ENCODE measurements around the gene CPNE4. TPM values are rescaled to one million over a fixed set of nuclear protein-coding genes. Genes with fewer than 3 reads are reported as not detected.

The CPNE4 gene
- total RNA-seq, 1 donor from 2014 or later: not detected

DNA sequence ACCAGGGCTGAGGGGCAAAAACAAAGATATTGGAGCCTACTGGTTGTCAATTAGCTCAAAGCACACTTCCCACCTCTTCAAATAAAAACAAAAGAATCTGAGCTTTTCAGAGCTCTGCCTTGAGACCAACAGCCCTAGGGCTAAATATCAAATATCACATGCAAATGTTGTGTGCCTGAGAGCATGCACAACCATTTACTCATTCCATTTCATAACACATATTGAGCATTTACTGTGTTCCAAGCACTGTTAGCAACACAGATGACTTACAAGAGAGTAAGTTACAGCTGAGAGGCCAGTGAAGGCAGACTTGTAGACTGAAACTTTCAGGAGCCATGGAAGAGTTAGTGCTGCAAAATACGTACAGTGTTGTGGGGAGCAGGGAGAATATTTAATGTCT, 222.4 kb downstream of the CPNE4 start:
- no peak for DNase-seq (ENCODE audit: low spot score)
- Mint-ChIP-seq H3K27ac (ENCODE audit: unreplicated experiment) (no peak overlapping the region), H3K27me3 (ENCODE audit: low read depth) (peaks cover 24% of the 10 kb centered on the region), H3K36me3 (ENCODE audit: low read depth) (no peaks in the 10 kb centered on the region), H3K9me3 (ENCODE audit: low read depth) (no peaks in the 10 kb centered on the region), H3K4me1 (ENCODE audit: low read depth) (no peaks in the 10 kb centered on the region), H3K4me3 (ENCODE audit: unreplicated experiment) (no peak overlapping the region)
- no peak for TF ChIP-seq CTCF (IDR thresholded peaks at IDR 0.05)

DNA sequence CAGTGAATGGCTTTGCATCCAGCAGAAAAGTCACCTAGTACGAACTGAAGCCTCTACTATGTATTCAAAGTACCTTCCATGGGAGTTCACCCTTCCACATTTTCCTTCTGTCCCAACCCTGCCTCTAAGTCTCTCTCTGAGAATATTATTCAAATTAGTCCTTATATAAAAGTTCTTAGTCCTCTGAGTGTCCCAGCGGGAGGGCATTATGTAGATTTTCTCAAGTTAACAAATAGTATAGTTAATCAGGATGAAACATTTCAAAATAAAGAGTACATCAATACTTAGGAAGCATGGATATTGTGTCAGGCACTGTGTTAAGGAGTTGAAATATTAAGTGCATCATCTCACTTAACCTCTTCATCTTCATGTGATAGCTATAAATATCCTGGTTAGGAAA, 223.3 kb downstream of the CPNE4 start:
- H3K4me1 Mint-ChIP-seq (ENCODE audit: low read depth): no peaks in the 10 kb centered on the region
- H3K27me3 Mint-ChIP-seq (ENCODE audit: low read depth): peaks cover 24% of the 10 kb centered on the region
- H3K4me3 Mint-ChIP-seq (ENCODE audit: unreplicated experiment): no peak overlapping the region
- H3K9me3 Mint-ChIP-seq (ENCODE audit: low read depth): no peaks in the 10 kb centered on the region
- DNase-seq (ENCODE audit: low spot score): no peak
- no peaks in the 10 kb centered on the region for H3K36me3 Mint-ChIP-seq (ENCODE audit: low read depth)
- H3K27ac Mint-ChIP-seq (ENCODE audit: unreplicated experiment): no peak overlapping the region
- no peak for TF ChIP-seq CTCF (IDR thresholded peaks at IDR 0.05)

- Mint-ChIP-seq H3K27me3 (ENCODE audit: low read depth) (peaks cover 26% of the 10 kb centered on the region), H3K4me3 (ENCODE audit: unreplicated experiment) (no peak overlapping the region), H3K27ac (ENCODE audit: unreplicated experiment) (no peak overlapping the region), H3K4me1 (ENCODE audit: low read depth) (no peaks in the 10 kb centered on the region), H3K9me3 (ENCODE audit: low read depth) (no peaks in the 10 kb centered on the region), H3K36me3 (ENCODE audit: low read depth) (no peaks in the 10 kb centered on the region)
- TF ChIP-seq CTCF (IDR thresholded peaks at IDR 0.05): no peak
- DNase-seq (ENCODE audit: low spot score): no peak
These were observed 227.0 kb downstream of the CPNE4 start for GRCh38 chr3:131807822-131808221.

GRCh38 chr3:131806736-131807135, 228.1 kb downstream of the CPNE4 start:
- Mint-ChIP-seq H3K36me3 (ENCODE audit: low read depth) (no peaks in the 10 kb centered on the region), H3K4me3 (ENCODE audit: unreplicated experiment) (no peak overlapping the region), H3K27me3 (ENCODE audit: low read depth) (peaks cover 26% of the 10 kb centered on the region), H3K4me1 (ENCODE audit: low read depth) (no peaks in the 10 kb centered on the region), H3K9me3 (ENCODE audit: low read depth) (no peaks in the 10 kb centered on the region), H3K27ac (ENCODE audit: unreplicated experiment) (no peak overlapping the region)
- no peak for TF ChIP-seq CTCF (IDR thresholded peaks at IDR 0.05)
- no peak for DNase-seq (ENCODE audit: low spot score)

DNA sequence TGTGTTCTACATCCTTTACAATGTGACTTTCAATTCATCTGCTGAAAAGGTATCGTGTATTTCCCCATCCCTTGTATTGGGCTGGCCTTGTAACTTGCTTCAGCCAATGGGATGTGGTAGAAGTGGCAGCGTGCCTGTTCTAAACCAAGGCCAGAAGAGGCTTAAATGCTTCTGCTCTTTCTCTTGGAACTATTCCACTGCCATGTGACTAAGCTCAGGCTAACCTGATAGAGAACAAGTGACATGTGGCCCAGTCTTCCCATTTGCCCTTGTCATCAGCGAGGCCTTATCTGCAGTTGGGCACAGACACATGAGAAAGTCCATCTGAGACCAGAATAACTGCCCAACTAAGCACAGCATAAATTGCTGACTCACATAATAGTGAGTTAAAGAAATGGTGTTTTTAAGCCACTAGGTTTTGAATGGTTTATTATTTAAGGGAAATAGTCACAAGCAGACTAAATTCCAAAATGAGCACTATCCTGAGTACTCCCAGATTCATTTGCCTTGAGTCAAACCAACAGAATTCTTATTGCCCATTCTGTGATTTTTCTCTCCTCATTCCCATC, 230.2 kb downstream of the CPNE4 start:
- Mint-ChIP-seq H3K9me3 (ENCODE audit: low read depth) (no peaks in the 10 kb centered on the region), H3K27me3 (ENCODE audit: low read depth) (peaks cover 18% of the 10 kb centered on the region), H3K36me3 (ENCODE audit: low read depth) (no peaks in the 10 kb centered on the region), H3K4me3 (ENCODE audit: unreplicated experiment) (no peak overlapping the region), H3K4me1 (ENCODE audit: low read depth) (no peaks in the 10 kb centered on the region), H3K27ac (ENCODE audit: unreplicated experiment) (no peak overlapping the region)
- TF ChIP-seq CTCF (IDR thresholded peaks at IDR 0.05): no peak
- DNase-seq (ENCODE audit: low spot score): no peak
